K562 (cell line): Measurements from ENCODE around the gene TPD52L1. TPM values are rescaled to one million over a fixed set of nuclear protein-coding genes. Genes with fewer than 3 reads are reported as not detected.
A peak's percentile ranks its signal among the peaks of the same experiment; 100 is the strongest.

Experiments
- BACH1 ChIP-seq: fragments of 200-800 bp; sonication (Bioruptor generic); IDR thresholded peaks from 2 replicates; pipeline ENCODE4 v1.6.1; 2016; ENCODE audit warnings: missing genetic modification characterization, missing compliant biosample characterization
- BHLHE40 ChIP-seq: IDR thresholded peaks from 2 replicates; pipeline ENCODE4 v1.6.1; 2011; ENCODE audit warnings: low read length, improper control_type of control experiment
- ELF4 ChIP-seq: fragments of 450-650 bp; formaldehyde crosslinking; IDR thresholded peaks from 2 replicates; pipeline ENCODE4 v1.4.0; 2022; ENCODE audit warnings: missing genetic modification characterization
- ETV5 ChIP-seq: sonication (generic); formaldehyde crosslinking; IDR thresholded peaks from 2 replicates; pipeline ENCODE4 v1.4.0; 2020; ENCODE audit warnings: low read depth, mild to moderate bottlenecking, missing genetic modification reagents
- FIP1L1 ChIP-seq: fragments of 200-400 bp; formaldehyde crosslinking; IDR thresholded peaks from 2 replicates; pipeline ENCODE4 v1.6.1; 2018; ENCODE audit warnings: mild to moderate bottlenecking, low read depth, low read length; ENCODE audit not compliant: poor library complexity, severe bottlenecking
- HNRNPL ChIP-seq: fragments of 200-400 bp; formaldehyde crosslinking; IDR thresholded peaks from 2 replicates; pipeline ENCODE4 v1.6.1; 2017; ENCODE audit warnings: low read depth, mild to moderate bottlenecking, low read length
- IRF1 ChIP-seq: sonication (generic); formaldehyde crosslinking; IDR thresholded peaks from 2 replicates; pipeline ENCODE4 v1.8.0; 2022; ENCODE audit warnings: missing genetic modification reagents, mild to moderate bottlenecking, borderline replicate concordance
- IRF9 ChIP-seq: fragments of 450-650 bp; IDR thresholded peaks from 2 replicates; pipeline ENCODE4 v1.6.1; 2016; ENCODE audit warnings: missing biosample characterization, missing genetic modification characterization
- JUND ChIP-seq, 2 experiments: IDR thresholded peaks; 2 replicates in 1 of 2; 3 replicates in 1 of 2; pipeline ENCODE4 v1.6.1; 2011; ENCODE audit warnings: borderline replicate concordance in 2 of 2, low read depth in 2 of 2, low read length in 2 of 2, improper control_type of control experiment in 1 of 2, missing biosample characterization in 1 of 2, missing genetic modification characterization in 1 of 2, missing genetic modification reagents in 1 of 2
- MITF ChIP-seq: IDR thresholded peaks from 2 replicates; pipeline ENCODE4 v1.6.1; 2014; ENCODE audit warnings: antibody characterized with exemption
- PTTG1 ChIP-seq: fragments of 450-650 bp; IDR thresholded peaks from 2 replicates; pipeline ENCODE4 v1.6.1; 2016; ENCODE audit warnings: low read depth, mild to moderate bottlenecking, missing genetic modification characterization, missing compliant biosample characterization
- SMARCA4 ChIP-seq: fragments of 450-650 bp; IDR thresholded peaks from 2 replicates; pipeline ENCODE4 v1.6.1; 2016
- SMC3 ChIP-seq: conservative IDR thresholded peaks from 2 replicates; pipeline ENCODE4 v1.6.1; 2011; ENCODE audit warnings: low read depth, low read length, improper control_type of control experiment; ENCODE audit not compliant: insufficient read depth
- SRF ChIP-seq, 2 experiments: fragments of 250-450, 450-650 bp in 1 of 2; sonication (Bioruptor Pico) in 1 of 2; sonication (generic) in 1 of 2; formaldehyde crosslinking; IDR thresholded peaks; 2 replicates each; pipeline versions ENCODE4 v1.5.0 to v1.5.1; 2020 to 2022; ENCODE audit warnings: mild to moderate bottlenecking in 1 of 2, missing genetic modification reagents in 1 of 2
- TARDBP ChIP-seq: fragments of 450-650 bp; IDR thresholded peaks from 2 replicates; pipeline ENCODE4 v1.6.1; 2016
- TEAD4 ChIP-seq, 2 experiments: sonication (generic) in 1 of 2; formaldehyde crosslinking in 1 of 2; IDR thresholded peaks; 2 replicates each; pipeline versions ENCODE4 v1.6.1 to v1.8.0; 2012 to 2022; ENCODE audit warnings: borderline replicate concordance in 1 of 2, inconsistent platforms in 1 of 2, low read length in 1 of 2, mild to moderate bottlenecking in 1 of 2, missing genetic modification reagents in 1 of 2
- ZBTB2 ChIP-seq: fragments of 450-650 bp; IDR thresholded peaks from 2 replicates; pipeline ENCODE4 v1.6.1; 2016; ENCODE audit warnings: antibody characterized with exemption
- ZBTB9 ChIP-seq: fragments of 450-650 bp; formaldehyde crosslinking; IDR thresholded peaks from 2 replicates; pipeline ENCODE4 v1.4.0; 2020; ENCODE audit warnings: mild to moderate bottlenecking, moderate library complexity
- ZNF239 ChIP-seq: fragments of 250-450 bp; sonication (Bioruptor Pico); IDR thresholded peaks from 2 replicates; pipeline ENCODE4 v1.4.0; 2020; ENCODE audit warnings: mild to moderate bottlenecking
- ZNF408 ChIP-seq: fragments of 250-450 bp; sonication (Bioruptor Pico); IDR thresholded peaks from 2 replicates; pipeline ENCODE4 v1.4.0; 2020; ENCODE audit warnings: low read depth, mild to moderate bottlenecking, moderate library complexity
- ZSCAN29 ChIP-seq: fragments of 450-650 bp; IDR thresholded peaks from 2 replicates; pipeline ENCODE4 v1.6.1; 2017
- polyA plus RNA-seq, 8 experiments: library from polyadenylated mRNA; depleted of rRNA in 4 of 8; stranded (reverse) in 5 of 8; unstranded in 3 of 8; fragments of >200 nt; fragmentation: Nextera tagmentation in 2 of 8; fragmentation: Illumina TruSeq in 1 of 8; extraction: Ambion mirVana in 2 of 8; extraction: Trizol in 1 of 8; gene quantifications; 2 replicates each; pipeline versions ENCODE4 v1.2.1 to v1.2.3, GENCODE V29; 2011 to 2014; ENCODE audit warnings: inconsistent platforms in 1 of 8, missing spikeins in 1 of 8
- total RNA-seq, 7 experiments: library from RNA; depleted of rRNA in 6 of 7; stranded (reverse); fragments of >200 nt in 6 of 7; fragmentation: Illumina TruSeq in 2 of 7; extraction: Trizol in 2 of 7; gene quantifications; 2 replicates each; pipeline versions ENCODE4 v1.2.1 to v1.2.3, GENCODE V29; 2011 to 2021; ENCODE audit warnings: low replicate concordance in 1 of 7

The TPD52L1 gene
- total and polyA plus RNA-seq, 9 of the 15 experiments (the other 6 are each of a cell fraction or from before 2014, with no cell fraction given), result 12.9 to 149 (median 75.7) TPM

- TF ChIP-seq ZBTB9 (CRISPR knock-in tag) (no peak), TEAD4 (IDR thresholded peaks at IDR 0.05; ENCODE audit: low read length) (peak; percentile 48), TEAD4 (CRISPR knock-in tag; IDR thresholded peaks at IDR 0.05; ENCODE audit: borderline replicate concordance) (no peak), SRF (CRISPR knock-in tag; IDR thresholded peaks at IDR 0.05) (peak in 1 of 2 experiments; percentile 43; a peak in 1 of 4 replicates), ZSCAN29 (peak; percentile 96), PTTG1 (tag) (no peak), BHLHE40 (no peak), SMC3 (peak; percentile 26; the same call in 1 of the 2 replicates), IRF9 (tag) (no peak), ZBTB2 (no peak), ZNF239 (CRISPR knock-in tag) (no peak), HNRNPL (no peak), SMARCA4 (peak; percentile 33; the same call in 1 of the 2 replicates), JUND (IDR thresholded peaks at IDR 0.05; ENCODE audit: borderline replicate concordance, low read depth, low read length) (peak; percentile 94), JUND (tag; IDR thresholded peaks at IDR 0.05; ENCODE audit: borderline replicate concordance, low read depth, low read length) (peak; percentile 92), ZNF408 (no peak), TARDBP (no peak), FIP1L1 (no peak), IRF1 (no peak), MITF (no peak), ELF4 (CRISPR knock-in tag) (no peak), ETV5 (peak; percentile 63; the same call in 1 of the 2 replicates), BACH1 (tag) (no peak)
Measured at GRCh38 chr6:125191916-125192609, 38.5 kb downstream of the TPD52L1 start (continued).
